Measurements from ENCODE around the gene MAP3K7.

GRCh38 chr6:90530882-90531281 is 56.0 kb downstream of the MAP3K7 start:
- TF ChIP-seq CTCF (conservative IDR thresholded peaks at IDR 0.05; ENCODE audit: low read depth, low read length) (no peak), EZH2 (IDR thresholded peaks at IDR 0.05; ENCODE audit: low read length, unreplicated experiment) (no peak), EZH2phosphoT487 (IDR thresholded peaks at IDR 0.05; ENCODE audit: borderline replicate concordance, low read length) (no peak)
